GM03348 (cell line): ENCODE measurements around the gene NRTN.
A peak's percentile ranks its signal among the peaks of the same experiment; 100 is the strongest.
"Not testable (repeated sequence)": the region's sequence is repeated elsewhere in the genome, so short reads cannot be mapped to it uniquely, and the experiment has no call there.

Source experiments
- DNase-seq: peaks from one replicate; pipeline ENCODE4 v3.0.0; 2012; ENCODE audit warnings: low spot score

The NRTN gene

GRCh38 chr19:5838353-5839064 lies 33.6 kb downstream of the NRTN start:
- no peak for DNase-seq

DNA sequence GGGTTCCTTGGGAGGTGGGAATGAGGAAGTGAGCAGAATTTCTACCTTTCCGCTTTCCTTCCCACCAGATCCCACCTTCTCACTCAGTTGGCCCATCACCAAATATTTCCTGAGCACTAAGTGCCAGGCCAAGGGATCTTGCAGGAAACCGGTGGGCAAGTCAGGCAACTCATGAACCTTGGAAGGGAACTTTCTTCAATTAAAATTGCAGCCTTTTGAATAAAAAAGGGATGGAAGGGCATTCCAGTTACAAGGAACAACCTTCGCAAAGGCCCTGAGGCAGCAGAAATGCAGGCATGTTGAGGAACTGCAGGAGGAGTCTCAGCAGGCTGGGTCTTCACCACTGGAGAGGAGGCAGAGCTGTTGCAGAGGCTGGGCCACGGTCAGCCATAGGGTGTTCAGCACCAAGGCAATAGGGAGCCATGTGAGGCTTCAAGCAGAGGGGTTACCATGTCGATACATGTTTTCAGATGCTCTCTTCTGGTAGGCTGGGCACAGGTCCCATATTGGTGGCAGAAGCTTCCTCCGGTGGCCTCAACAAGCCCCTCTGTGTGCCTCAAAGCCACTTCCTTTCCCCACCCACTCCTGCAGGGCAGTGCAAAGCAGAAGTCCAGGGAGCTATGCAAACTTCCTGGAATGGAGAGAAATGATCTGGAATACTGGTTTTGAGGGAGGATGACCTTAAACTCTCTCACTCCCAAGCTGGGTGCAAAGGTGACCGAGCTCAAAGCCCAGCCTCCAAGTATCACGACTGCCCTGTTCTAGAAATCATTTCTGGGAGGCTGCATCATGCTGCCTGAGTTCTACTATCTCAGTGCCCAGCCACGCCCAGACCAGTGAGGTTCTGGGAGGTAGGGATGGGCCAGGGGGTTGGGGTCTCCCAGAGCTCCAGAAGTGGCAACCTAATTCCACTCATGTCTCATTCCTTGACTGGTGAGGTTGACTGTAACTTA lies 34.5 kb downstream of the NRTN start, which contains the start of gene FUT6:
Gene FUT6 (minus strand): TSS at position 638 of the 953 bp plus-strand sequence. CDS start 7,135 bp downstream, outside the sequence.
- no peak for DNase-seq

GRCh38 chr19:5841735-5842111 lies 36.9 kb downstream of the NRTN start:
- not testable (repeated sequence) for DNase-seq

GRCh38 chr19:5843295-5843927 lies 38.5 kb downstream of the NRTN start:
- DNase-seq, result no peak

- DNase-seq, result no peak
Observed at GRCh38 chr19:5844456-5845433, 39.9 kb downstream of the NRTN start.

DNA sequence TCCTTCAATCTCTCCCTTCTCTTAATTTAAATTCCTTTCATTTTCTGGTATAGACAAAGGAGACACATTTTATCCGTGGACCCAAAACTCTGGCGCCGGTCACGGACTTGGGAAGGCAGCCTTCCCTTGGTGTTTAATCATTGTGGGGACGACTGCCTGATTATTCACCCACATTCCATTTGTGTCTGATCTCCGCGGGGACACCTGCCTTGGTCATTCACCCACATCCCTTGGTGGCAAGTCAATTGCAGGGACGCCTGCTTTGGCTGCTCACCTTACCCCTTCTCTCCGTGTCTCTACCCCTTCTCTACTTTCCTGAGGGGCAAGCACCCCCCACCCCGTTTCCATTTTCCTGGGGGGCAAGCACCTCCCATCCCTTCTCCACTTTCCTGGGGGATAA lies 43.0 kb downstream of the NRTN start:
- DNase-seq, result not testable (repeated sequence)

- not testable (repeated sequence) for DNase-seq
Observed at GRCh38 chr19:5848621-5849020, 43.8 kb downstream of the NRTN start.

- DNase-seq, result no peak
Observed at GRCh38 chr19:5850189-5850588, 45.3 kb downstream of the NRTN start.

GRCh38 chr19:5850743-5851293 lies 46.0 kb downstream of the NRTN start:
- DNase-seq, result peak; percentile 47

DNA sequence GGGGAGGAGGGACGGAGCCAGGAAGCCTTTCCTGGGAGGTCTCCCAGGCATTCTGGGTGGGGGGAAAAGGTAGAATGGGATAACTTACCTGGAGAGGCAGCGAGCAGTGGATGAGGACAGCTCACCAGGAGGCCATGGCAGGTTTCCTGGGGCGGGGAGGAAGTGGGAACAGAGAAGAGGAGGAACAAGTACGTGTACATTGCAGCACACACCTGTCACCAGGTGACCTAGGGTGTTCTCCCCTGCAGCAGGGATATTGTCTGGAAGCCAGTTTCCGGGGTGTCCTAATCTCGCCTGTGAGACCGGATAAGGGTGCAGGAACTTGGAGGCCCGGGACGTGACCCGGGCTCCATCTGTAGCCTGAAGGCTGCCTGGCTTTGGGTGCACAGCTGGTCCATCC lies 46.4 kb downstream of the NRTN start, which contains the start of gene FUT3:
Gene FUT3 (minus strand): TSS at position 148 of the 400 bp plus-strand sequence.
- no peak for DNase-seq

GRCh38 chr19:5854121-5854520 lies 49.3 kb downstream of the NRTN start:
- not testable (repeated sequence) for DNase-seq

GRCh38 chr19:5855151-5855550 lies 50.3 kb downstream of the NRTN start:
- DNase-seq, result not testable (repeated sequence)

- no peak for DNase-seq
Observed at GRCh38 chr19:5857203-5858081, 52.6 kb downstream of the NRTN start.

- no peak for DNase-seq
Observed at GRCh38 chr19:5863030-5863665, 58.3 kb downstream of the NRTN start.

- no peak for DNase-seq
Observed at GRCh38 chr19:5864013-5864720, 59.3 kb downstream of the NRTN start.

GRCh38 chr19:5864725-5865486 lies 60.0 kb downstream of the NRTN start:
- DNase-seq, result no peak

DNA sequence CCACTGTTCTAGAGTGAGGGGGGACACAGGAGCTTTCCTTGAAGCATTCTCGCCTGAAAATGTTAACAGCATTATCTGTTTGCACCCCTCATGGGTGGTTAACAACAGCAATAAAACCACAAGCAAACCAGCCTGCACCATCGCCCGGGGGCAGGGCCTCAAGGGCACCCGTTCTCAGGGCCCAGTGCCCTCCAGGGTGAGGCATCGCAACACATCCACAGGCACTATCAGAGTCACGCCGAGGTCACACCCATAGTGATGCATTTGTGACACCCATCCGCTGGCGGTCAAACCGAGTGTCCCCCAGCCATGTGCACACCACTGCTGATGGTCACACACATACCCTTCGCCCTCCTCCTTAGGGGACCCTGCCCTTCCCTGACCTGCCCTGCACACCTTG lies 60.9 kb downstream of the NRTN start:
- no peak for DNase-seq
